HepG2 (cell line): ENCODE measurements around the gene RBM22. TPM values are rescaled to one million over a fixed set of nuclear protein-coding genes. Genes with fewer than 3 reads are reported as not detected.

Experiments
- ATRX ChIP-seq: sonication (generic); formaldehyde crosslinking; IDR thresholded peaks from 2 replicates; pipeline ENCODE4 v1.4.0; 2020; ENCODE audit warnings: missing genetic modification reagents, borderline replicate concordance
- HNRNPK ChIP-seq: fragments of 200-400 bp; formaldehyde crosslinking; IDR thresholded peaks from 2 replicates; pipeline ENCODE4 v1.6.1; 2018; ENCODE audit warnings: low read length, low read depth, moderate library complexity, mild to moderate bottlenecking; ENCODE audit not compliant: poor library complexity, severe bottlenecking
- KDM3A ChIP-seq: IDR thresholded peaks from 2 replicates; pipeline ENCODE4 v1.6.1; 2018; ENCODE audit warnings: low read depth, missing compliant biosample characterization
- MAFF ChIP-seq: IDR thresholded peaks from 2 replicates; pipeline ENCODE4 v1.6.1; 2011; ENCODE audit warnings: low read depth, low read length, improper control_type of control experiment
- PLSCR1 ChIP-seq: sonication (generic); formaldehyde crosslinking; IDR thresholded peaks from 2 replicates; pipeline ENCODE4 v1.5.0; 2020; ENCODE audit warnings: missing genetic modification reagents, mild to moderate bottlenecking, borderline replicate concordance
- SAFB2 ChIP-seq: sonication (generic); formaldehyde crosslinking; IDR thresholded peaks from 2 replicates; pipeline ENCODE4 v1.5.1; 2020; ENCODE audit warnings: missing genetic modification reagents, low read depth, mild to moderate bottlenecking, borderline replicate concordance
- SMARCE1 ChIP-seq: fragments of 450-650 bp; IDR thresholded peaks from 2 replicates; pipeline ENCODE4 v1.6.1; 2017; ENCODE audit warnings: borderline replicate concordance
- SNAI1 ChIP-seq: sonication (generic); formaldehyde crosslinking; IDR thresholded peaks from 2 replicates; pipeline ENCODE4 v1.5.0; 2020; ENCODE audit warnings: mild to moderate bottlenecking, missing genetic modification reagents, borderline replicate concordance
- SP5 ChIP-seq: IDR thresholded peaks from 2 replicates; pipeline ENCODE4 v1.6.1; 2016; ENCODE audit warnings: low read depth, borderline replicate concordance
- TCF12 ChIP-seq, 2 experiments: fragments of 450-650 bp in 1 of 2; sonication (generic) in 1 of 2; formaldehyde crosslinking in 1 of 2; IDR thresholded peaks; 2 replicates each; pipeline versions ENCODE4 v1.6.1 to v1.8.0; 2017 to 2022; ENCODE audit warnings: antibody characterized with exemption in 1 of 2, mild to moderate bottlenecking in 1 of 2, missing genetic modification reagents in 1 of 2, moderate library complexity in 1 of 2
- THAP11 ChIP-seq: IDR thresholded peaks from 2 replicates; pipeline ENCODE4 v1.6.1; 2016; ENCODE audit warnings: missing biosample characterization, missing genetic modification reagents
- ZNF598 ChIP-seq: sonication (generic); formaldehyde crosslinking; IDR thresholded peaks from 2 replicates; pipeline ENCODE4 v1.5.1; 2020; ENCODE audit warnings: mild to moderate bottlenecking, missing genetic modification reagents, borderline replicate concordance
- ZNF644 ChIP-seq: IDR thresholded peaks from 2 replicates; pipeline ENCODE4 v1.6.1; 2016; ENCODE audit warnings: low read depth
- ZNF792 ChIP-seq: IDR thresholded peaks from 2 replicates; pipeline ENCODE4 v1.6.1; 2016
- ZXDC ChIP-seq: sonication (generic); formaldehyde crosslinking; IDR thresholded peaks from 2 replicates; pipeline ENCODE4 v1.5.0; 2020; ENCODE audit warnings: mild to moderate bottlenecking, missing genetic modification reagents
- polyA plus RNA-seq, 8 experiments: library from polyadenylated mRNA; depleted of rRNA in 3 of 8; stranded (reverse) in 7 of 8; unstranded in 1 of 8; fragments of >200 nt; fragmentation: Illumina TruSeq in 4 of 8; extraction: Trizol in 4 of 8; gene quantifications; 2 replicates each; pipeline versions ENCODE4 v1.2.1 to v1.2.3, GENCODE V29; 2011 to 2016; ENCODE audit warnings: low read depth in 4 of 8, missing spikeins in 1 of 8, mixed read lengths in 1 of 8; ENCODE audit not compliant: insufficient read depth in 1 of 8
- total RNA-seq, 5 experiments: library from RNA; depleted of rRNA; stranded (reverse); fragments of >200 nt; fragmentation: Illumina TruSeq; extraction: Trizol; gene quantifications; 2 replicates each; pipeline ENCODE4 v1.2.3, GENCODE V29; 2016; ENCODE audit warnings: low read depth in 1 of 5
- TF ChIP-seq, protein P1 (sequence below), 2 experiments: sonication (generic) in 1 of 2; formaldehyde crosslinking in 1 of 2; IDR thresholded peaks; 2 replicates each; pipeline versions ENCODE4 v1.6.1 to v1.9.0; 2014 to 2022; ENCODE audit warnings: antibody characterized with exemption in 1 of 2, borderline replicate concordance in 1 of 2, inconsistent platforms in 1 of 2, low read depth in 1 of 2, missing genetic modification reagents in 1 of 2
- TF ChIP-seq, protein P2 (sequence below): conservative IDR thresholded peaks from 2 replicates; pipeline ENCODE4 v1.6.1; 2018; ENCODE audit warnings: missing genetic modification reagents

Gene RBM22
- total and polyA plus RNA-seq, 2 of the 13 experiments (the other 11 are each of a cell fraction or from before 2014, with no cell fraction given): 28.3 to 35.0 TPM

DNA sequence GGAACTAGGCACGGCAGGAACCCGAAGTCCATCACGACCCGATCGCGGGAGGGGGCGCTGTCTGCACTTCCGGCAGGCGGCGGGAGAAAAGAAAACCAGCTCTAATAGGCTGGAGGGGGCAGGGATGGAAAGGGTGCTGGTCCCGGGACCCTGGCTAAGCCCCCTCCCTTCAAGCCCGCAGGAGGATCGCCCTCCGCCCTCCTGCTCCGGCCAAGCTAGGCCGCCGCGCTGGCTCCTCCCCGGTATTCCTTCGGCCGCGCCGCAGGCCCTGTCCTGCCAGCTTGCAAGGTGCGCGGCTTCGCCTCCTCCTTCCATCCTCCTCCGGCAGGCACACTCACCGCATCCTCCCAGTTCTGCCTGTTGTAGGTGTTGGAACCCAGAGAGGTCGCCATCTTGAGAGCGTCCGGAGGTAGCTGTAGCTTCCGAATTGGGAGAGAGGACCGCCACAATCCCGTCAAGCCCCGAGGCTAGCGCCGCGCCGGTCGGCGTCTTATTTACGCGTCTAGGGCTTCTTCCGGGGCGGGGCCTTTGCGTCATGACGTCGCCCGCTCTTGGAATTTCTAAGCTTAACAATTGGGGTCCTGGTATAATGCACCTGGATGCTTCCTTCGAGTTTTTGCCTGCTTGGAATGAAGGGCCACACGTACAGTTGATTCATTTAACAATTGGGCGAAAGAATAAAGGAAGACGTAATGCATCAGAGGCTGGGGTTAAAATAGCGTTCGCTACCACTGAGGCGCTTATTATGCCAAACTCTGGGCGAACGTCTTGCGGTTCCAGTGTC is at the start of gene RBM22 (continued):
- TF ChIP-seq, protein P1, sequence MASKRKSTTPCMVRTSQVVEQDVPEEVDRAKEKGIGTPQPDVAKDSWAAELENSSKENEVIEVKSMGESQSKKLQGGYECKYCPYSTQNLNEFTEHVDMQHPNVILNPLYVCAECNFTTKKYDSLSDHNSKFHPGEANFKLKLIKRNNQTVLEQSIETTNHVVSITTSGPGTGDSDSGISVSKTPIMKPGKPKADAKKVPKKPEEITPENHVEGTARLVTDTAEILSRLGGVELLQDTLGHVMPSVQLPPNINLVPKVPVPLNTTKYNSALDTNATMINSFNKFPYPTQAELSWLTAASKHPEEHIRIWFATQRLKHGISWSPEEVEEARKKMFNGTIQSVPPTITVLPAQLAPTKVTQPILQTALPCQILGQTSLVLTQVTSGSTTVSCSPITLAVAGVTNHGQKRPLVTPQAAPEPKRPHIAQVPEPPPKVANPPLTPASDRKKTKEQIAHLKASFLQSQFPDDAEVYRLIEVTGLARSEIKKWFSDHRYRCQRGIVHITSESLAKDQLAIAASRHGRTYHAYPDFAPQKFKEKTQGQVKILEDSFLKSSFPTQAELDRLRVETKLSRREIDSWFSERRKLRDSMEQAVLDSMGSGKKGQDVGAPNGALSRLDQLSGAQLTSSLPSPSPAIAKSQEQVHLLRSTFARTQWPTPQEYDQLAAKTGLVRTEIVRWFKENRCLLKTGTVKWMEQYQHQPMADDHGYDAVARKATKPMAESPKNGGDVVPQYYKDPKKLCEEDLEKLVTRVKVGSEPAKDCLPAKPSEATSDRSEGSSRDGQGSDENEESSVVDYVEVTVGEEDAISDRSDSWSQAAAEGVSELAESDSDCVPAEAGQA (IDR thresholded peaks at IDR 0.05; ENCODE audit: low read depth): peak; percentile 83
- TF ChIP-seq, protein P1 (CRISPR knock-in tag; IDR thresholded peaks at IDR 0.05; ENCODE audit: borderline replicate concordance): no peak
- TF ChIP-seq SNAI1 (CRISPR knock-in tag) (peak; percentile 85; the same call in 1 of the 2 replicates), ATRX (CRISPR knock-in tag) (no peak), ZXDC (CRISPR knock-in tag) (no peak), ZNF644 (CRISPR knock-in tag) (no peak), HNRNPK (no peak), ZNF598 (CRISPR knock-in tag) (peak; percentile 94), SAFB2 (CRISPR knock-in tag) (0 out of 2 replicates have a peak, but pooled peaks have one; percentile 72), SP5 (CRISPR knock-in tag) (peak; percentile 46), KDM3A (CRISPR knock-in tag) (peak; percentile 66), MAFF (no peak), TCF12 (IDR thresholded peaks at IDR 0.05) (no peak), TCF12 (CRISPR knock-in tag; IDR thresholded peaks at IDR 0.05) (no peak; the same call in 1 of the 2 replicates), ZNF792 (no peak), SMARCE1 (no peak), PLSCR1 (CRISPR knock-in tag) (no peak), THAP11 (CRISPR knock-in tag) (peak; percentile 94)
- TF ChIP-seq, protein P2, sequence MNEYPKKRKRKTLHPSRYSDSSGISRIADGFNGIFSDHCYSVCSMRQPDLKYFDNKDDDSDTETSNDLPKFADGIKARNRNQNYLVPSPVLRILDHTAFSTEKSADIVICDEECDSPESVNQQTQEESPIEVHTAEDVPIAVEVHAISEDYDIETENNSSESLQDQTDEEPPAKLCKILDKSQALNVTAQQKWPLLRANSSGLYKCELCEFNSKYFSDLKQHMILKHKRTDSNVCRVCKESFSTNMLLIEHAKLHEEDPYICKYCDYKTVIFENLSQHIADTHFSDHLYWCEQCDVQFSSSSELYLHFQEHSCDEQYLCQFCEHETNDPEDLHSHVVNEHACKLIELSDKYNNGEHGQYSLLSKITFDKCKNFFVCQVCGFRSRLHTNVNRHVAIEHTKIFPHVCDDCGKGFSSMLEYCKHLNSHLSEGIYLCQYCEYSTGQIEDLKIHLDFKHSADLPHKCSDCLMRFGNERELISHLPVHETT (CRISPR knock-in tag): no peak; the same call in 1 of the 2 replicates
